ENCODE results near the gene KIRREL3. TPM values are rescaled to one million over a fixed set of nuclear protein-coding genes. Genes with fewer than 3 reads are reported as not detected.

Gene KIRREL3
- total RNA-seq, 1 experiment from 2014 or later: 2.2 TPM

DNA sequence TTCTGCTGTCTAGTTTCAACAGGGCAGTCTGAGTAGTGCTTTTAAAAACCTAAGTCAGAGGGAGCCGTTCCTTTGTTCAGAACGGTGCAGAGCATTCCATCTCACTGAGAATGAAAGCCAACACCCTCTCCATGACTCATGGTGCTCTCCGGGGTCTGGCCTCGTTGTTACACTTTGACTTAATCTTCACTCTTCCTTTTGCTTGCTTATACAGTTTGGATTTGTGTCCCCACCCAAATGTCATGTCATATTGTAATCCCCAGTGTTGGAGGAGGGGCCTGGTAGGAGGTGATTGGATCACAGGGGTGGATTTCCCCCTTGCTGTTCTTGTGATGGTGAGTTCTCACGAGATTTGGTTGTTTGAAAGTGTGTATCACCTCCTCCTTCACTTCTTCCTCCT, 352.8 kb downstream of the KIRREL3 start:
- TF ChIP-seq EZH2 (IDR thresholded peaks at IDR 0.05; ENCODE audit: low read depth) (no peak), CTCF (conservative IDR thresholded peaks at IDR 0.05) (no peak)
- no peaks in the 10 kb centered on the region for H3K36me3 ChIP-seq (ENCODE audit: low read depth)
- H3K27ac ChIP-seq: no peak overlapping the region
- peaks cover 13% of the 10 kb centered on the region for H3K27me3 ChIP-seq (ENCODE audit: insufficient read depth, low read depth)
- H3K4me3 ChIP-seq: no peak overlapping the region
- no peak overlapping the region for H3K4me2 ChIP-seq
- H2AFZ ChIP-seq: no peak overlapping the region
- H4K20me1 ChIP-seq (ENCODE audit: insufficient read depth): no peaks in the 10 kb centered on the region
- no TSS peak for BruUV-seq (replicated peaks)
- intact Hi-C loops (cut with micrococcal nuclease; ENCODE audit: unreplicated experiment): no loop called here
- H3K9me2 ChIP-seq (ENCODE audit: insufficient read depth): no peaks in the 10 kb centered on the region
- peak in 1 of 2 experiments; percentile 42 for DNase-seq
- H3K9me3 ChIP-seq (ENCODE audit: insufficient read depth, low read depth): no peaks in the 10 kb centered on the region
- H3K4me1 ChIP-seq (replicated peaks; ENCODE audit: insufficient read depth): no peaks in the 10 kb centered on the region
- CTCF ChIA-PET: no interaction called here
- POLR2A ChIA-PET (ENCODE audit: unreplicated experiment): no interaction called here
- H3F3A ChIP-seq (ENCODE audit: insufficient read depth, low read depth): no peaks in the 10 kb centered on the region
- no peaks in the 10 kb centered on the region for H3K79me2 ChIP-seq (ENCODE audit: low read depth)

DNA sequence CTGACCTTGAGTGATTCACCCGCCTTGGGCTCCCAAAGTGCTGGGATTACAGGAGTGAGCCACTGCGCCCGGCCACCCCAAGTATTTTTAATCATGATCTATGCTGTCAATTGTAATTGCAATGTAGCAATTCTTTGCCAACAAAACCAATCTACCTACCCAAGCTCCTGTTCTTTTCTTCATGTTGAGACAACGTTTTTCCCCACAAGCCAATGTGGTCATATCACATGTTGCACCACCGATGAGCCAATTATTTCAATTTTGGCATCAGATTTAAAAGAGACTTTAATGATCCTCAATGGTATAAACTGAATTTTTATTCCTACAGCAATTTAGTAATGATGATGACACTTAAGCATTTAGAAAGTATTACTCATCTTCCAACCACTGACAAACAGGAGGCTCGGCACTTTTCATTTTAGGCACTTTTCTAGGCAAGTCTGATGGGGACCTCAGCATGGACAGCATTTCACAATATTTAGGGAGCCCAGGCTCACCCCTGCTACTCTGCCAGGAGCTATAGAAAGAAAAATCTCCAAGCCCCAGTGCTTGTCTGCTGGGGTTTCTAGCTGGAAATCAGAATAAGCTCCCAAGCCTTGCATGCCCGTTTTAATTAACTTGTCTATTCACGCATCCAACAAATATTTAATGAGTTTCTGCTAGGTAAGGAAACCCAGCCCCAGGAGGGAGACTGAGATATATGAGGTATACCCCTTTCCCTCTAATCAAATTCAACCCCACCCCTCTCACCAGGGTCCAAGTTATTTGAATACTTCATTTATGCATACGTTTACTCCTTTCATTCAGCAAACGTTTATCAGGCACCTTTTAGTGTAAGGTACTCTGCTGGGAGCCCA, 353.6 kb downstream of the KIRREL3 start:
- Histone ChIP-seq H2AFZ (no peak overlapping the region), H3K9me2 (ENCODE audit: insufficient read depth) (no peaks in the 10 kb centered on the region), H3K4me3 (no peak overlapping the region), H3K4me2 (no peak overlapping the region), H4K20me1 (ENCODE audit: insufficient read depth) (no peaks in the 10 kb centered on the region), H3K27ac (no peak overlapping the region), H3F3A (ENCODE audit: insufficient read depth, low read depth) (no peaks in the 10 kb centered on the region), H3K4me1 (replicated peaks; ENCODE audit: insufficient read depth) (no peaks in the 10 kb centered on the region), H3K79me2 (ENCODE audit: low read depth) (no peaks in the 10 kb centered on the region), H3K36me3 (ENCODE audit: low read depth) (no peaks in the 10 kb centered on the region), H3K27me3 (ENCODE audit: insufficient read depth, low read depth) (peaks cover 7% of the 10 kb centered on the region; the same call in 1 of the 2 replicates), H3K9me3 (ENCODE audit: insufficient read depth, low read depth) (no peaks in the 10 kb centered on the region)
- POLR2A ChIA-PET (ENCODE audit: unreplicated experiment): interaction anchor here (0.6 kb wide), 1 partner anchor 346 kb away, joined by 10 read pairs; no protein-coding TSS in a partner anchor
- CTCF ChIA-PET: no interaction called here
- intact Hi-C loops (cut with micrococcal nuclease; ENCODE audit: unreplicated experiment): no loop called here
- TF ChIP-seq CTCF (conservative IDR thresholded peaks at IDR 0.05) (no peak), EZH2 (IDR thresholded peaks at IDR 0.05; ENCODE audit: low read depth) (no peak)
- TSS peak; percentile 79 for BruUV-seq (replicated peaks)
- DNase-seq: no peak

DNA sequence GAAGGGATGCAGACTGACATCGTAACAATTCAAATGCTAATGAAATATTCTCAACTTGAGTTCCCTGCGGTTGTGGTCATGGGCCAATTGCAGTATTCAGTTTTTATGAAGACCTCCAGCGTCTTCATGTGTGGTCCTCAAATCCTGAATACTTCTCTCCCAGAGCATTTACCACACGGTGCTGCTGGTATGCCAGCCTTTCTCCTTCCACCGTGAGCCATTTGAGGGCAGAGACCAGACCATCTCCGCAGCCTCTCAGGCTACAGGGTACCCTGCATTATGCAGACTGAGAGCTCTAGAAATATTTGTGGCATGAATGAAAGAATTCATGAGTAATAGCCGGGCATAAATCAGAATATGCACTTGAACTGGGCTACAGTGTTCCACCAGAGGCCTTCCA, 355.4 kb downstream of the KIRREL3 start:
- Histone ChIP-seq H3F3A (ENCODE audit: insufficient read depth, low read depth) (no peaks in the 10 kb centered on the region), H3K9me2 (ENCODE audit: insufficient read depth) (no peaks in the 10 kb centered on the region), H4K20me1 (ENCODE audit: insufficient read depth) (no peaks in the 10 kb centered on the region), H3K9me3 (ENCODE audit: insufficient read depth, low read depth) (no peaks in the 10 kb centered on the region), H3K27me3 (ENCODE audit: insufficient read depth, low read depth) (peaks cover 7% of the 10 kb centered on the region; the same call in 1 of the 2 replicates), H3K79me2 (ENCODE audit: low read depth) (no peaks in the 10 kb centered on the region), H3K4me2 (no peak overlapping the region), H3K4me1 (replicated peaks; ENCODE audit: insufficient read depth) (no peaks in the 10 kb centered on the region), H2AFZ (no peak overlapping the region), H3K4me3 (no peak overlapping the region), H3K36me3 (ENCODE audit: low read depth) (no peaks in the 10 kb centered on the region), H3K27ac (no peak overlapping the region)
- intact Hi-C loops (cut with micrococcal nuclease; ENCODE audit: unreplicated experiment): no loop called here
- CTCF ChIA-PET: no interaction called here
- POLR2A ChIA-PET (ENCODE audit: unreplicated experiment): no interaction called here
- no TSS peak for BruUV-seq (replicated peaks)
- DNase-seq: no peak
- TF ChIP-seq CTCF (conservative IDR thresholded peaks at IDR 0.05) (no peak), EZH2 (IDR thresholded peaks at IDR 0.05; ENCODE audit: low read depth) (no peak)
